ENCODE measurements around the gene C1QTNF2.
A peak's percentile ranks its signal among the peaks of the same experiment; 100 is the strongest.

C1QTNF2 gene

GRCh38 chr5:160318409-160318808, 52.0 kb downstream of the C1QTNF2 start:
- no peak for TF ChIP-seq CTCF (IDR thresholded peaks at IDR 0.05; ENCODE audit: low read depth, low read length)
- no peak for DNase-seq
- no peak overlapping the region for H3K4me3 ChIP-seq (ENCODE audit: low read depth, low read length)
- H3K9me3 ChIP-seq, result no peaks in the 10 kb centered on the region
- H3K27me3 ChIP-seq, result no peaks in the 10 kb centered on the region
- no peaks in the 10 kb centered on the region for H3K36me3 ChIP-seq
- H3K4me1 ChIP-seq, result no peaks in the 10 kb centered on the region

GRCh38 chr5:160317434-160317833, 53.0 kb downstream of the C1QTNF2 start:
- H3K4me3 ChIP-seq (ENCODE audit: low read depth, low read length), result no peak overlapping the region
- no peaks in the 10 kb centered on the region for H3K4me1 ChIP-seq
- H3K9me3 ChIP-seq, result no peaks in the 10 kb centered on the region
- DNase-seq, result no peak
- no peaks in the 10 kb centered on the region for H3K36me3 ChIP-seq
- H3K27me3 ChIP-seq, result no peaks in the 10 kb centered on the region
- TF ChIP-seq CTCF (IDR thresholded peaks at IDR 0.05; ENCODE audit: low read depth, low read length), result no peak

- H3K4me3 ChIP-seq (ENCODE audit: low read depth, low read length), result no peak overlapping the region
- no peaks in the 10 kb centered on the region for H3K9me3 ChIP-seq
- H3K4me1 ChIP-seq, result no peaks in the 10 kb centered on the region
- no peak for DNase-seq
- H3K27me3 ChIP-seq, result no peaks in the 10 kb centered on the region
- TF ChIP-seq CTCF (IDR thresholded peaks at IDR 0.05; ENCODE audit: low read depth, low read length), result no peak
- H3K36me3 ChIP-seq, result no peaks in the 10 kb centered on the region
Measured at GRCh38 chr5:160315968-160316367, 54.5 kb downstream of the C1QTNF2 start.

- H3K36me3 ChIP-seq, result no peaks in the 10 kb centered on the region
- H3K4me1 ChIP-seq, result no peaks in the 10 kb centered on the region
- DNase-seq, result no peak
- peak overlapping the region; percentile 85 for H3K4me3 ChIP-seq (ENCODE audit: low read depth, low read length)
- TF ChIP-seq CTCF (IDR thresholded peaks at IDR 0.05; ENCODE audit: low read depth, low read length), result no peak
- no peaks in the 10 kb centered on the region for H3K27me3 ChIP-seq
- H3K9me3 ChIP-seq, result no peaks in the 10 kb centered on the region
Measured at GRCh38 chr5:160312960-160313727, 57.3 kb downstream of the C1QTNF2 start.

GRCh38 chr5:160312134-160312959, 58.1 kb downstream of the C1QTNF2 start, which contains the start of gene CCNJL:
CCNJL (minus strand) TSS chr5:160312564; CDS start chr5:160311923, 641 bp downstream.
- TF ChIP-seq CTCF (IDR thresholded peaks at IDR 0.05; ENCODE audit: low read depth, low read length), result no peak
- Histone ChIP-seq H3K9me3 (no peaks in the 10 kb centered on the region), H3K4me1 (no peaks in the 10 kb centered on the region), H3K36me3 (no peaks in the 10 kb centered on the region), H3K4me3 (ENCODE audit: low read depth, low read length) (peak within 1 kb of the TSS; percentile 85), H3K27me3 (no peaks in the 10 kb centered on the region)
- peak; percentile 84 for DNase-seq

All from BE2C (cell line).